GM23338 (cell line): ENCODE results near the gene VPS37B. TPM values are rescaled to one million over a fixed set of nuclear protein-coding genes. Genes with fewer than 3 reads are reported as not detected.

Experiments used
- ATAC-seq: fragments of 200-7000 bp; cut with Tn5 transposase; 3 replicates; pipeline ENCODE4 v1.9.1; 2020
- DNase-seq: peaks from one replicate; pipeline ENCODE4 v3.0.0-alpha.2; 2015; ENCODE audit warnings: low spot score
- H2AFZ ChIP-seq: fragments of 200-600 bp; sonication (generic); 2 replicates; pipeline ENCODE4 v1.8.0; 2016; ENCODE audit warnings: antibody characterized with exemption, mild to moderate bottlenecking, moderate library complexity
- H3F3A ChIP-seq: fragments of 200-600 bp; sonication (generic); replicated peaks from 2 replicates; pipeline ENCODE4 v1.8.0; 2017; ENCODE audit warnings: antibody characterized with exemption, mixed run types, low read depth
- H3K27ac ChIP-seq: fragments of 200-600 bp; sonication (generic); 2 replicates; pipeline ENCODE4 v1.6.1; 2016; ENCODE audit warnings: low read depth
- H3K27me3 ChIP-seq: fragments of 200-600 bp; sonication (generic); 2 replicates; pipeline ENCODE4 v1.8.0; 2016; ENCODE audit warnings: mild to moderate bottlenecking, mixed run types, moderate library complexity; ENCODE audit not compliant: insufficient read depth
- H3K36me3 ChIP-seq: fragments of 200-600 bp; sonication (generic); 2 replicates; pipeline ENCODE4 v1.8.0; 2016; ENCODE audit warnings: mild to moderate bottlenecking; ENCODE audit not compliant: insufficient read depth
- H3K4me1 ChIP-seq: fragments of 200-600 bp; sonication (generic); 2 replicates; pipeline ENCODE4 v1.8.0; 2016; ENCODE audit warnings: mild to moderate bottlenecking, moderate library complexity; ENCODE audit not compliant: insufficient read depth
- H3K4me2 ChIP-seq: fragments of 200-600 bp; sonication (generic); 2 replicates; pipeline ENCODE4 v1.7.1; 2017; ENCODE audit warnings: mixed run types
- H3K4me3 ChIP-seq: fragments of 200-600 bp; sonication (generic); 2 replicates; pipeline ENCODE4 v1.6.1; 2016; ENCODE audit warnings: mixed run types
- H3K79me2 ChIP-seq: fragments of 200-600 bp; sonication (generic); replicated peaks from 2 replicates; pipeline ENCODE4 v1.8.0; 2017; ENCODE audit warnings: mild to moderate bottlenecking; ENCODE audit not compliant: insufficient read depth
- H3K9me2 ChIP-seq: fragments of 200-600 bp; sonication (generic); 2 replicates; pipeline ENCODE4 v1.8.0; 2017; ENCODE audit not compliant: insufficient read depth
- H4K20me1 ChIP-seq: fragments of 200-600 bp; sonication (generic); replicated peaks from 2 replicates; pipeline ENCODE4 v1.8.0; 2017; ENCODE audit warnings: mild to moderate bottlenecking; ENCODE audit not compliant: insufficient read depth
- H3K27ac Mint-ChIP-seq: 2 replicates; pipeline ENCODE4 v1.8.0; 2020; ENCODE audit warnings: inconsistent platforms, mild to moderate bottlenecking, moderate library complexity, mixed read lengths
- H3K27me3 Mint-ChIP-seq: 3 replicates; pipeline ENCODE4 v1.8.0; 2022; ENCODE audit warnings: low read depth, mild to moderate bottlenecking, moderate library complexity, mixed read lengths, inconsistent platforms; ENCODE audit not compliant: insufficient read depth, poor library complexity
- H3K36me3 Mint-ChIP-seq: 3 replicates; pipeline ENCODE4 v1.8.0; 2021; ENCODE audit warnings: low read depth, mild to moderate bottlenecking, inconsistent platforms, moderate library complexity, mixed read lengths
- H3K4me1 Mint-ChIP-seq: 3 replicates; pipeline ENCODE4 v1.8.0; 2020; ENCODE audit warnings: mild to moderate bottlenecking, inconsistent platforms, mixed read lengths
- H3K4me3 Mint-ChIP-seq: 3 replicates; pipeline ENCODE4 v1.8.0; 2021; ENCODE audit warnings: moderate library complexity, mild to moderate bottlenecking, inconsistent platforms, mixed read lengths
- H3K9me3 Mint-ChIP-seq: 3 replicates; pipeline ENCODE4 v1.8.0; 2020; ENCODE audit warnings: moderate library complexity, mild to moderate bottlenecking, inconsistent platforms, mixed read lengths
- CREB1 ChIP-seq: fragments of 250-450 bp; sonication (Bioruptor Pico); IDR thresholded peaks from 2 replicates; pipeline ENCODE4 v1.5.0; 2020; ENCODE audit warnings: low read depth, mild to moderate bottlenecking, moderate library complexity
- EZH2 ChIP-seq: fragments of 200-600 bp; sonication (generic); IDR thresholded peaks from one replicate; pipeline ENCODE4 v1.8.0; 2017; ENCODE audit warnings: antibody characterized with exemption, mild to moderate bottlenecking, low read depth; ENCODE audit not compliant: unreplicated experiment
- EZH2phosphoT487 ChIP-seq: fragments of 200-600 bp; sonication (generic); IDR thresholded peaks from one replicate; pipeline ENCODE4 v1.8.1; 2018; ENCODE audit warnings: antibody characterized with exemption; ENCODE audit not compliant: unreplicated experiment
- JUNB ChIP-seq: IDR thresholded peaks from one replicate; pipeline ENCODE4 v1.6.1; 2016; ENCODE audit warnings: antibody characterized with exemption; ENCODE audit not compliant: unreplicated experiment
- NANOG ChIP-seq: IDR thresholded peaks from 2 replicates; pipeline ENCODE4 v1.6.1; 2016; ENCODE audit warnings: antibody characterized with exemption, borderline replicate concordance
- POLR2AphosphoS5 ChIP-seq: IDR thresholded peaks from 2 replicates; pipeline ENCODE4 v1.6.1; 2016; ENCODE audit warnings: antibody characterized with exemption, low read depth
- REST ChIP-seq: IDR thresholded peaks from one replicate; pipeline ENCODE4 v1.6.1; 2018; ENCODE audit warnings: antibody characterized with exemption; ENCODE audit not compliant: unreplicated experiment
- STAT1 ChIP-seq: IDR thresholded peaks from one replicate; pipeline ENCODE4 v1.6.1; 2016; ENCODE audit warnings: antibody characterized with exemption; ENCODE audit not compliant: unreplicated experiment
- ZNF114 ChIP-seq: fragments of 250-450 bp; sonication (Bioruptor Pico); IDR thresholded peaks from 2 replicates; pipeline ENCODE4 v1.5.0; 2020; ENCODE audit warnings: mild to moderate bottlenecking, moderate library complexity
- ZNF331 ChIP-seq: fragments of 250-450 bp; sonication (Bioruptor Pico); IDR thresholded peaks from 2 replicates; pipeline ENCODE4 v1.5.0; 2020; ENCODE audit warnings: low read depth, mild to moderate bottlenecking, moderate library complexity
- ZNF462 ChIP-seq: fragments of 250-450 bp; sonication (Bioruptor Pico); IDR thresholded peaks from 2 replicates; pipeline ENCODE4 v1.5.0; 2020; ENCODE audit warnings: mild to moderate bottlenecking, moderate library complexity
- polyA plus RNA-seq: library from polyadenylated mRNA; unstranded; fragments of >200 nt; fragmentation: Nextera tagmentation; extraction: Ambion mirVana; gene quantifications from 2 replicates; pipeline ENCODE4 v1.2.1, GENCODE V29; 2016
- total RNA-seq: library from RNA; depleted of rRNA; stranded (reverse); fragments of >200 nt; shearing (Covaris generic); gene quantifications from 2 replicates; pipeline ENCODE4 v1.2.3, GENCODE V29; 2014
- TF ChIP-seq, protein P1 (sequence below): IDR thresholded peaks from 2 replicates; pipeline ENCODE4 v1.6.1; 2016; ENCODE audit warnings: antibody characterized with exemption

VPS37B gene
- total and polyA plus RNA-seq, 2 experiments from 2014 or later: 6.7 to 10.9 TPM

DNA sequence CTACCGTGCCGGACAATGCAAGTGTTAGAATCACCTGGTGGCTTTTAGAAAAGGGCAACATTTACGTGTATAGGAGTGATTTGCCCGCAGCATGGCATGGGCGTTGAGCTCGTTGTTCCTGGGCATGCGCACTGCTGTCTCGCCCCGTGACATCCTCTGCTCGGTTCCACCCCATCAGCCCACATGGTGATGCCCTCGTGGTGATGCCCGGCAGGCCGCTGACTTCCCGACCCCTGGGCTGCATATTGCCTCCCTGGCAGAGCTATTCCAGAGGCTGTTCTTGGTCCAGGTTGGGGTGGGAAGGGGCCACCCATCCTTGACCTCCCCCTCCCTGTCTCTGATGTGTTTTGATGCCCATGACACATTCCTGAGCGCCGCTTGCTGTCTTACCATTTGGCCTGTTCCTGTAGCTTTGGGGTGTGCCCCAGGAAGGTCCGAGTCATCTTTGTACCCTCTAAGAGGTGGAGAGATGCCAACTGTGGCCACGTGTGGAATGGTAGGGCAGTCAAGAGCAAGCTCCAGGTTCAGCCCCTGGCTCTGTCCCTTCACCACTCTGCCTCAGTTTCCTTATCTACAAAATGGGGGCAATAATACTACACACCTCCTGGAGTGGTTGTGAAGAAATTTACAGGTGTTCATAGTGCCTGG, 55.9 kb downstream of the VPS37B start (continued):
- no peak for TF ChIP-seq REST
- TF ChIP-seq EZH2phosphoT487: no peak
- TF ChIP-seq JUNB: no peak
- TF ChIP-seq, protein P1, sequence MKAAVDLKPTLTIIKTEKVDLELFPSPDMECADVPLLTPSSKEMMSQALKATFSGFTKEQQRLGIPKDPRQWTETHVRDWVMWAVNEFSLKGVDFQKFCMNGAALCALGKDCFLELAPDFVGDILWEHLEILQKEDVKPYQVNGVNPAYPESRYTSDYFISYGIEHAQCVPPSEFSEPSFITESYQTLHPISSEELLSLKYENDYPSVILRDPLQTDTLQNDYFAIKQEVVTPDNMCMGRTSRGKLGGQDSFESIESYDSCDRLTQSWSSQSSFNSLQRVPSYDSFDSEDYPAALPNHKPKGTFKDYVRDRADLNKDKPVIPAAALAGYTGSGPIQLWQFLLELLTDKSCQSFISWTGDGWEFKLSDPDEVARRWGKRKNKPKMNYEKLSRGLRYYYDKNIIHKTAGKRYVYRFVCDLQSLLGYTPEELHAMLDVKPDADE: no peak
- no peak for TF ChIP-seq ZNF331

GRCh38 chr12:122838841-122839240, 57.1 kb downstream of the VPS37B start:
- H3K27me3 ChIP-seq: peaks cover 29% of the 10 kb centered on the region
- H3K27me3 Mint-ChIP-seq: peaks cover 50% of the 10 kb centered on the region
- peaks cover 40% of the 10 kb centered on the region for H3K4me1 Mint-ChIP-seq
- DNase-seq: no peak
- no peaks in the 10 kb centered on the region for H3K9me2 ChIP-seq
- H3K79me2 ChIP-seq: peaks cover 7% of the 10 kb centered on the region
- H2AFZ ChIP-seq: no peak overlapping the region
- H3K27ac Mint-ChIP-seq: no peak overlapping the region
- H3K36me3 ChIP-seq: no peaks in the 10 kb centered on the region
- H4K20me1 ChIP-seq: peaks cover 26% of the 10 kb centered on the region
- H3K4me1 ChIP-seq: peaks cover 16% of the 10 kb centered on the region
- no peak overlapping the region for H3K27ac ChIP-seq
- no peak overlapping the region for H3K4me2 ChIP-seq
- no peak overlapping the region for H3K4me3 ChIP-seq
- ATAC-seq: no peak
- no peaks in the 10 kb centered on the region; the same call in 2 of the 3 replicates for H3K36me3 Mint-ChIP-seq
- no peaks in the 10 kb centered on the region for H3K9me3 Mint-ChIP-seq
- H3F3A ChIP-seq: peaks cover 4% of the 10 kb centered on the region; the same call in 1 of the 2 replicates
- no peak overlapping the region for H3K4me3 Mint-ChIP-seq
- TF ChIP-seq ZNF114 (CRISPR knock-in tag): no peak
- no peak for TF ChIP-seq EZH2
- TF ChIP-seq STAT1: no peak
- TF ChIP-seq NANOG: no peak
- TF ChIP-seq ZNF331: no peak
- no peak for TF ChIP-seq ZNF462
- TF ChIP-seq, protein P1: no peak
- no peak for TF ChIP-seq POLR2AphosphoS5
- no peak for TF ChIP-seq JUNB
- no peak for TF ChIP-seq CREB1
